ENCODE data around the gene GRIK4. TPM values are rescaled to one million over a fixed set of nuclear protein-coding genes. Genes with fewer than 3 reads are reported as not detected.
"Not testable (repeated sequence)": the region's sequence is repeated elsewhere in the genome, so short reads cannot be mapped to it uniquely, and the experiment has no call there.

GRIK4 gene
- total and polyA plus RNA-seq, 2 donors (not counting 3 experiments of a cell fraction or from before 2014, with no cell fraction given): 0.81 to 1.6 TPM

DNA sequence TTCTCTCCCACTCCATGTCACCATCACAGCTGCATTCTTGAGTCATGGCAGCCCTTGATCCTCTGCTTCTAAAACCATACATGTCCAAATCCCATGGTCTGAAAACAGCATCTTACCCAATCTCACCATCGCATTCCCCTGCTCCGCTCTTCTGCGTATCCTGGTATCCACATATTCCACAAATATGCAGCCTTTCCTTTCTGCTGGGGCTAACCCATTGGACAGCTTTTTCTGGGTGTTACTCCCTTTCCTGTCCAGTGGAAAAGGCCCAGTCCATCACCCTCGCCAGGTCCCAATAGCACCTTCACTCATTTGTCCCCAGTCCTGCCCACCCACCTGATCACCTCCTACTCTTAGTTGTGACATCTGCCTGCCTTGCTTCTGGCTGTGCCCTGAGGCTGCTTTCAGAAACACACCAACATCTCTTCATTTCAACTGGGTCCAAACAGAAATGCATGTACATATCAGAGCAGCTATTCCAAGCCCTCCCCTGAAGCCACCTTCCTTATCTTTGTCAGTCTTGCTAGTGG, 274.7 kb downstream of the GRIK4 start:
- intact Hi-C loops (cut with micrococcal nuclease): no loop called here
- CTCF ChIA-PET: interaction anchor here (2.0 kb wide), 2 partner anchors 15 to 71 kb away, joined by 6 to 12 read pairs; no protein-coding TSS in a partner anchor

DNA sequence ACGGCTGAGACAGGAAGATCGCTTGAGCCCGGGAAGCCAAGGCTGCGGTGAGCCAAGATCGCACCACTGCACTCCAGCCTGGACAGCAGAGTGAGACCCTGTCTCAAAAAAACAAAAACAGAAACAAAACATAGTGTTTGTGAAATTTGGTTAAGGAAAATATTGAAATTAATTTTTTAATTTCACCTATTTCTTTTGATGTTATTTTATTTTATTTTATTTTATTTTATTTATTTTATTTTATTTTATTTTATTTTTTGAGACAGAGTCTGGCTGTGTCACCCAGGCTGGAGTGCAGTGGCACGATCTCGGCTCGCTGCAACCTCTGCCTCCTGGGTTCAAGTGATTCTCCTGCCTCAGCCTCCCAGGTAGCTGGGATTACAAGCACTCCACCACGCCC, 275.7 kb downstream of the GRIK4 start:
- intact Hi-C loops (cut with micrococcal nuclease); H3K36me3 ChIP-seq (ENCODE audit: control insufficient read depth in 2 of 2, extremely low read depth in 1 of 2, insufficient read depth in 2 of 2, low read length in 2 of 2); H3K4me3 ChIP-seq (replicated peaks in 1 of 3; ENCODE audit: insufficient read depth in 1 of 3, low read depth in 1 of 3, low read length in 3 of 3); H3K9me3 ChIP-seq (replicated peaks; ENCODE audit: control insufficient read depth, insufficient read depth, low read length); H3K9me1 ChIP-seq (replicated peaks; ENCODE audit: control insufficient read depth, extremely low read depth, insufficient read depth, low read length); FAIRE-seq; H3K4me1 ChIP-seq (ENCODE audit: control insufficient read depth, extremely low read depth, insufficient read depth, low read length); H4K20me1 ChIP-seq (replicated peaks; ENCODE audit: control insufficient read depth, extremely low read depth, insufficient read depth, low read length); H3K9ac ChIP-seq (replicated peaks; ENCODE audit: extremely low read depth, insufficient read depth, low read length); POLR2A ChIA-PET; BruUV-seq (replicated peaks); DNase-seq (ENCODE audit: low read depth, low spot score); H2AFZ ChIP-seq (ENCODE audit: low read depth, low read length); dilution Hi-C loops (cut with MboI; ENCODE audit: extremely low pct_ligation_motif_present, low sequenced_read_pairs); H3K27ac ChIP-seq (ENCODE audit: insufficient read depth, low read depth, low read length); H3K4me2 ChIP-seq (ENCODE audit: insufficient read depth, low read length); H3K79me2 ChIP-seq (ENCODE audit: control insufficient read depth, insufficient read depth, low read length): not testable (repeated sequence)
- H3K27me3 ChIP-seq (ENCODE audit: control insufficient read depth in 2 of 2, insufficient read depth in 2 of 2, low read length in 2 of 2): peaks cover 12 to 16% of the 10 kb centered on the region in 2 experiments
- CTCF ChIA-PET: interaction anchor here (1.3 kb wide), 1 partner anchor 15 kb away, joined by 5 read pairs; no protein-coding TSS in a partner anchor

More for the DNA sequence above, 274.7 kb downstream of the GRIK4 start:
- TF ChIP-seq POLR2A (IDR thresholded peaks at IDR 0.05; ENCODE audit: low read depth, low read length) (no peak), FOS (IDR thresholded peaks at IDR 0.05; ENCODE audit: borderline replicate concordance, insufficient read depth, low read length) (no peak), JUN (IDR thresholded peaks at IDR 0.05; ENCODE audit: borderline replicate concordance, insufficient read depth, insufficient read length, low read depth) (no peak), MYC (IDR thresholded peaks at IDR 0.05; ENCODE audit: low read depth, low read length) (no peak), GATA2 (IDR thresholded peaks at IDR 0.05; ENCODE audit: insufficient read depth, insufficient read length, low read depth, low read length) (no peak), EZH2 (IDR thresholded peaks at IDR 0.05; ENCODE audit: borderline replicate concordance, low read depth, low read length, severe bottlenecking) (no peak)
- TF ChIP-seq, protein P1, sequence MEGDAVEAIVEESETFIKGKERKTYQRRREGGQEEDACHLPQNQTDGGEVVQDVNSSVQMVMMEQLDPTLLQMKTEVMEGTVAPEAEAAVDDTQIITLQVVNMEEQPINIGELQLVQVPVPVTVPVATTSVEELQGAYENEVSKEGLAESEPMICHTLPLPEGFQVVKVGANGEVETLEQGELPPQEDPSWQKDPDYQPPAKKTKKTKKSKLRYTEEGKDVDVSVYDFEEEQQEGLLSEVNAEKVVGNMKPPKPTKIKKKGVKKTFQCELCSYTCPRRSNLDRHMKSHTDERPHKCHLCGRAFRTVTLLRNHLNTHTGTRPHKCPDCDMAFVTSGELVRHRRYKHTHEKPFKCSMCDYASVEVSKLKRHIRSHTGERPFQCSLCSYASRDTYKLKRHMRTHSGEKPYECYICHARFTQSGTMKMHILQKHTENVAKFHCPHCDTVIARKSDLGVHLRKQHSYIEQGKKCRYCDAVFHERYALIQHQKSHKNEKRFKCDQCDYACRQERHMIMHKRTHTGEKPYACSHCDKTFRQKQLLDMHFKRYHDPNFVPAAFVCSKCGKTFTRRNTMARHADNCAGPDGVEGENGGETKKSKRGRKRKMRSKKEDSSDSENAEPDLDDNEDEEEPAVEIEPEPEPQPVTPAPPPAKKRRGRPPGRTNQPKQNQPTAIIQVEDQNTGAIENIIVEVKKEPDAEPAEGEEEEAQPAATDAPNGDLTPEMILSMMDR (IDR thresholded peaks at IDR 0.05; ENCODE audit: extremely low read depth in 1 of 2, insufficient read depth in 1 of 2, low read depth in 1 of 2, low read length in 2 of 2): no peak
- TF ChIP-seq, protein P2, sequence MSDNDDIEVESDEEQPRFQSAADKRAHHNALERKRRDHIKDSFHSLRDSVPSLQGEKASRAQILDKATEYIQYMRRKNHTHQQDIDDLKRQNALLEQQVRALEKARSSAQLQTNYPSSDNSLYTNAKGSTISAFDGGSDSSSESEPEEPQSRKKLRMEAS (IDR thresholded peaks at IDR 0.05; ENCODE audit: insufficient read depth, insufficient read length): no peak
- Histone ChIP-seq H2AFZ (ENCODE audit: low read depth, low read length) (no peak overlapping the region), H3K4me1 (ENCODE audit: control insufficient read depth, extremely low read depth, insufficient read depth, low read length) (no peaks in the 10 kb centered on the region), H4K20me1 (replicated peaks; ENCODE audit: control insufficient read depth, extremely low read depth, insufficient read depth, low read length) (no peaks in the 10 kb centered on the region), H3K79me2 (ENCODE audit: control insufficient read depth, insufficient read depth, low read length) (no peaks in the 10 kb centered on the region), H3K4me2 (ENCODE audit: insufficient read depth, low read length) (no peak overlapping the region), H3K27me3 (ENCODE audit: control insufficient read depth in 2 of 2, insufficient read depth in 2 of 2, low read length in 2 of 2) (peaks cover 10 to 14% of the 10 kb centered on the region in 2 experiments), H3K4me3 (replicated peaks in 1 of 3; ENCODE audit: insufficient read depth in 1 of 3, low read depth in 1 of 3, low read length in 3 of 3) (no peak overlapping the region), H3K27ac (ENCODE audit: insufficient read depth, low read depth, low read length) (no peak overlapping the region), H3K9ac (replicated peaks; ENCODE audit: extremely low read depth, insufficient read depth, low read length) (no peak overlapping the region), H3K36me3 (ENCODE audit: control insufficient read depth in 2 of 2, extremely low read depth in 1 of 2, insufficient read depth in 2 of 2, low read length in 2 of 2) (no peaks in the 10 kb centered on the region), H3K9me1 (replicated peaks; ENCODE audit: control insufficient read depth, extremely low read depth, insufficient read depth, low read length) (no peaks in the 10 kb centered on the region), H3K9me3 (replicated peaks; ENCODE audit: control insufficient read depth, insufficient read depth, low read length) (no peaks in the 10 kb centered on the region)
- dilution Hi-C loops (cut with MboI; ENCODE audit: extremely low pct_ligation_motif_present, low sequenced_read_pairs): no loop called here
- POLR2A ChIA-PET: no interaction called here
- DNase-seq (ENCODE audit: low read depth, low spot score) (no peak), FAIRE-seq (no peak)
- BruUV-seq (replicated peaks): no TSS peak
